GM21423 (cell line): ENCODE data around the gene TSEN34.
"Not testable (repeated sequence)": the region's sequence is repeated elsewhere in the genome, so short reads cannot be mapped to it uniquely, and the experiment has no call there.

Experiments used
- ATAC-seq: cut with Tn5 transposase; IDR thresholded peaks from one replicate; pipeline ENCODE4 v1.9.1; 2021; ENCODE audit warnings: mild to moderate bottlenecking, moderate library complexity; ENCODE audit not compliant: unreplicated experiment

The TSEN34 gene

GRCh38 chr19:54160182-54160811 is 30.8 kb upstream of the TSEN34 start:
- no peak for ATAC-seq

GRCh38 chr19:54160854-54161253 is 30.3 kb upstream of the TSEN34 start:
- no peak for ATAC-seq

GRCh38 chr19:54162241-54162805 is 28.8 kb upstream of the TSEN34 start:
- no peak for ATAC-seq

GRCh38 chr19:54162884-54163283 is 28.2 kb upstream of the TSEN34 start:
- no peak for ATAC-seq

- no peak for ATAC-seq
These were observed 26.6 kb upstream of the TSEN34 start for GRCh38 chr19:54164369-54165068.

GRCh38 chr19:54165222-54165621 is 25.9 kb upstream of the TSEN34 start:
- no peak for ATAC-seq

GRCh38 chr19:54168174-54168917 is 22.8 kb upstream of the TSEN34 start:
- no peak for ATAC-seq

GRCh38 chr19:54169149-54169740 is 21.9 kb upstream of the TSEN34 start:
- ATAC-seq = no peak

GRCh38 chr19:54171736-54172431 is 19.2 kb upstream of the TSEN34 start:
- ATAC-seq = not testable (repeated sequence)

GRCh38 chr19:54172471-54173358 is 18.4 kb upstream of the TSEN34 start, which contains the start of gene TMC4:
Gene TMC4 (minus strand): TSS chr19:54173160. CDS start chr19:54173117, 43 bp downstream.
- ATAC-seq = no peak

- no peak for ATAC-seq
These were observed 17.8 kb upstream of the TSEN34 start for GRCh38 chr19:54173359-54173699.

- no peak for ATAC-seq
These were observed 16.9 kb upstream of the TSEN34 start for GRCh38 chr19:54173951-54174834.

GRCh38 chr19:54178581-54179261 is 12.4 kb upstream of the TSEN34 start:
- ATAC-seq = no peak

- ATAC-seq = no peak
These were observed 11.8 kb upstream of the TSEN34 start for GRCh38 chr19:54179262-54179852.

- ATAC-seq = no peak
These were observed 11.1 kb upstream of the TSEN34 start for GRCh38 chr19:54179921-54180461.

- ATAC-seq = no peak
These were observed 10.4 kb upstream of the TSEN34 start for GRCh38 chr19:54180691-54181091.

- ATAC-seq = not testable (repeated sequence)
These were observed 9.2 kb upstream of the TSEN34 start for GRCh38 chr19:54181894-54182293.
